ENCODE measurements around the gene ANKRD53.
"Not testable (repeated sequence)": the region's sequence is repeated elsewhere in the genome, so short reads cannot be mapped to it uniquely, and the experiment has no call there.

ANKRD53 gene

DNA sequence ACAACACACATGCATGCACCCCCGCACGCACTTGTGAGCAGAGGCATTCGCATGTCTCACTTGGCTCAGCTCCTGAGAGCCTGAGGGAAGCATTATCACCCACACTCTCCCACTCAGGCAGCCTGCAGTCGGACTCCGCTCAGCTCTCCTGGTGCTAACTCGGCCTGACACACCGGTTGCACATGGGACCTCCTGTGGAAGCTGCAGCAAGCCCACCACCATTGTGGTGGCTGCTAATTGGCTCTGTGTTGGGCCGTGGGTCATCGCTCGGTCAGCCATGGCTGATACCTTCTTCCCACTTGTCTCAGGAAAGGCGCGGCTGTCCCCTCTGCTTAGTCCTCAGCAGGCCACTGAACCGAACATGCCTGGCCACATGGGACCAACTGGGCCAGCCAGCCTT is 29.9 kb downstream of the ANKRD53 start:
- DNase-seq (ENCODE audit: low read depth, low spot score): no peak

- DNase-seq (ENCODE audit: low read depth, low spot score): not testable (repeated sequence)
These were observed 33.4 kb downstream of the ANKRD53 start for GRCh38 chr2:71011786-71012185.

DNA sequence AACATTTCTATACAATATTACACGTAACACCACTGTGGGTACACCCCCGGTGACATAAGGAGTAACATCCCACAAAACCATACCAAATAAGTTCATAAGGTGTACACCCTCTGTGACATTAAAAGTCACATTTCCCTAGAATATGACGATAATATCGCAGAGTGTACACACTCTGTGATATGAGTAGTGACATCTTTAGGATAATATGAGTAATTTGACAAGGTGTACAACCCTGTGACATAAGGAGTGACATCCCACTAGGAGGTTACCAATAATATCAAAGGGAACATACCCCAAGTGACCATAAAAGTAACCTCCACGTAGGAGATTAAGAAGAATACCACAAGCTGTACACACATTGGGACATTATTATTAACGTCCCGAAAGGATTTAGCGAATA is 40.2 kb downstream of the ANKRD53 start:
- DNase-seq (ENCODE audit: low read depth, low spot score): no peak

GRCh38 chr2:71019989-71020388 is 41.6 kb downstream of the ANKRD53 start:
- DNase-seq (ENCODE audit: low read depth, low spot score): not testable (repeated sequence)

DNA sequence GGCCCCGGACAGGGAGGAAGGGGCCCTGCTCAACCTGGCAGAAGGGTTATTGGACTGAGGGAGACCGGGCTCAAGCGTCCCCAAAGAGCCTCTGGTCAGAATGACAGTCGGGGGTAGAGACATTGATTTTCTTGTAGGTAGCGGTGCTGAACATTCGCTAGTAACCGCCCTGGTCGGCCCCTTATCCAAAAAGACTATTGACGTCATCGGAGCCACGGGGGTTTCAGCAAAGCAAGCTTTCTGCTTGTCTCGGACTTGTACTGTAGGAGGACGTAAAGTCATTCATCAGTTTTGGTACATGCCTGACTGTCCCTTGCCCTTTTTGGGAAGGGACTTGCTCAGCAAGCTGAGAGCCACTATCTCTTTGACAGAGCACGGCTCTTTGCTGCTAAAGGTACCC is 43.0 kb downstream of the ANKRD53 start:
- not testable (repeated sequence) for DNase-seq (ENCODE audit: low read depth, low spot score)

DNA sequence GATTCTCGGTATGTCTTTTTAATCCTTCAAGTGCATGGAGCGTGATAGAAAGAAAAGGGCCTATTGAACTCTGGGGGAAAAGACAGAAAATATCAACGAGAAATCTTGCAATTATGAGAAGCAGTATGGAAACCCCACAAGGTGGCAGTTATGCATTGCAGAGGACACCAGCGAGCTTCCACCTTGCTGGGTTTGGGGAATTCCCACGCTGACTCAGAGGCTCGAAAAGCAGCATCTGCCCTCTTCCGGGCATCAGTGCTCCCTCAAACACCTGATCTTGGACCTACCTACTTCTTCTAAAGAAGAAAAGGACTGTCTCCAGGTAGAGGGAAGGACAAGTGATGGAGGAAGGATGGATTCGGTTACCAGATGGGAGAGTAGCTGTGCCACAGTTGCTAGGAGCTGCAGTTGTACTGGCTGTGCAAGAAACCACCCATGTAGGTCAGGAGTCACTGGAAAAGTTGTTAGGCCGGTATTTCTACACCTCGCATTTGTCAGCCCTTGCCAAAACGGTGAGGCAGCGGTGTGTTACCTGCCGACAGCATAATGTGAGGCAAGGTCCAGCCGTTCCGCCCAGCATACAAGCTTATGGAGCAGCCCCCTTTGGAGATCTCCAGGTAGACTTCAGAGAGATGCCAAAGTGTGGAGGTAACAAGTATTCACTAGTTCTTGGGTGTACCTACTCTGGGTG is 45.3 kb downstream of the ANKRD53 start:
- DNase-seq (ENCODE audit: low read depth, low spot score): not testable (repeated sequence)

Data from brain pericyte (primary cell).